GM19240 (cell line): ENCODE data around the gene ALOX12B.
"Not testable (repeated sequence)": the region's sequence is repeated elsewhere in the genome, so short reads cannot be mapped to it uniquely, and the experiment has no call there.

ENCODE experiments used
- DNase-seq: peaks from one replicate; pipeline ENCODE4 v3.0.0; 2011; ENCODE audit warnings: low spot score; ENCODE audit not compliant: insufficient read length

ALOX12B gene

GRCh38 chr17:8118769-8119580 is 31.5 kb upstream of the ALOX12B start:
- no peak for DNase-seq

- no peak for DNase-seq
Measured at GRCh38 chr17:8117980-8118768, 30.7 kb upstream of the ALOX12B start, which contains the start of gene ALOXE3. Gene ALOXE3 (minus strand): TSS chr17:8118514. CDS start chr17:8117990, 524 bp downstream.

GRCh38 chr17:8117367-8117979 is 30.0 kb upstream of the ALOX12B start:
- no peak for DNase-seq

GRCh38 chr17:8116776-8117175 is 29.3 kb upstream of the ALOX12B start:
- DNase-seq = no peak

- no peak for DNase-seq
Measured at GRCh38 chr17:8110907-8111306, 23.4 kb upstream of the ALOX12B start.

GRCh38 chr17:8110456-8110804 is 22.9 kb upstream of the ALOX12B start:
- no peak for DNase-seq

GRCh38 chr17:8109661-8110455 is 22.3 kb upstream of the ALOX12B start:
- DNase-seq = no peak

GRCh38 chr17:8108972-8109660 is 21.6 kb upstream of the ALOX12B start:
- no peak for DNase-seq

- not testable (repeated sequence) for DNase-seq
Measured at GRCh38 chr17:8106980-8107379, 19.5 kb upstream of the ALOX12B start.

GRCh38 chr17:8105957-8106398 is 18.5 kb upstream of the ALOX12B start:
- DNase-seq = no peak

GRCh38 chr17:8104911-8105310 is 17.4 kb upstream of the ALOX12B start:
- no peak for DNase-seq

- DNase-seq = no peak
Measured at GRCh38 chr17:8103549-8103948, 16.0 kb upstream of the ALOX12B start.

- no peak for DNase-seq
Measured at GRCh38 chr17:8101721-8102120, 14.2 kb upstream of the ALOX12B start.

GRCh38 chr17:8100763-8101162 is 13.2 kb upstream of the ALOX12B start:
- no peak for DNase-seq

GRCh38 chr17:8100111-8100510 is 12.6 kb upstream of the ALOX12B start:
- DNase-seq = no peak

GRCh38 chr17:8096541-8096940 is 9.0 kb upstream of the ALOX12B start:
- DNase-seq = no peak

GRCh38 chr17:8095361-8095760 is 7.8 kb upstream of the ALOX12B start:
- no peak for DNase-seq

- peak; percentile 55 for DNase-seq
Measured at GRCh38 chr17:8091033-8091687, 3.6 kb upstream of the ALOX12B start.

GRCh38 chr17:8089728-8090127 is 2.2 kb upstream of the ALOX12B start:
- DNase-seq = no peak

- no peak for DNase-seq
Measured at GRCh38 chr17:8087952-8088230, 375 bp upstream of the ALOX12B start.
